Neural cell (in vitro differentiated cells): ENCODE measurements around the gene SLC8A1. TPM values are rescaled to one million over a fixed set of nuclear protein-coding genes. Genes with fewer than 3 reads are reported as not detected.

Experiments used
- H2AFZ ChIP-seq: fragments of 200-600, 300-800 bp; sonication (generic), shearing (Covaris generic); 2 replicates; pipeline ENCODE4 v1.6.0; 2014; ENCODE audit warnings: low read depth, mild to moderate bottlenecking, antibody characterized with exemption, low read length, moderate library complexity
- H3F3A ChIP-seq: fragments of 200-600 bp; shearing (Covaris generic); 2 replicates; pipeline ENCODE4 v1.6.1; 2016; ENCODE audit warnings: mild to moderate bottlenecking, moderate library complexity, mixed read lengths, antibody characterized with exemption, low read length; ENCODE audit not compliant: insufficient read depth, poor library complexity, severe bottlenecking
- H3K27ac ChIP-seq: fragments of 200-600, 300-800 bp; sonication (generic), shearing (Covaris generic); 2 replicates; pipeline ENCODE4 v1.5.1; 2014; ENCODE audit warnings: mild to moderate bottlenecking, low read length, moderate library complexity
- H3K27me3 ChIP-seq: fragments of 300-800, 200-600 bp; sonication (generic), shearing (Covaris generic); 2 replicates; pipeline ENCODE4 v1.6.0; 2014; ENCODE audit warnings: mild to moderate bottlenecking, low read depth, low read length, moderate library complexity; ENCODE audit not compliant: insufficient read depth
- H3K36me3 ChIP-seq: fragments of 300-800, 200-600 bp; sonication (generic), shearing (Covaris generic); 2 replicates; pipeline ENCODE4 v1.5.1; 2014; ENCODE audit warnings: mild to moderate bottlenecking, antibody characterized with exemption, low read length, moderate library complexity; ENCODE audit not compliant: insufficient read depth
- H3K4me2 ChIP-seq: fragments of 300-800, 200-600 bp; sonication (generic), shearing (Covaris generic); 2 replicates; pipeline ENCODE4 v1.6.0; 2014; ENCODE audit warnings: mild to moderate bottlenecking, low read length
- H3K4me3 ChIP-seq: fragments of 300-800, 200-600 bp; sonication (generic), shearing (Covaris generic); 2 replicates; pipeline ENCODE4 v1.5.1; 2014; ENCODE audit warnings: mild to moderate bottlenecking, low read length, moderate library complexity
- H3K79me2 ChIP-seq: fragments of 200-600 bp; shearing (Covaris generic); replicated peaks from 2 replicates; pipeline ENCODE4 v1.6.0; 2014; ENCODE audit warnings: mild to moderate bottlenecking, low read length, moderate library complexity; ENCODE audit not compliant: insufficient read depth
- H3K9ac ChIP-seq: fragments of 300-800, 200-600 bp; sonication (generic), shearing (Covaris generic); 2 replicates; pipeline ENCODE4 v1.6.1; 2016; ENCODE audit warnings: mild to moderate bottlenecking, low read length, mixed read lengths
- H3K9me2 ChIP-seq: fragments of 200-600 bp; shearing (Covaris generic); 2 replicates; pipeline ENCODE4 v1.6.1; 2016; ENCODE audit warnings: mild to moderate bottlenecking, low read length, mixed read lengths; ENCODE audit not compliant: insufficient read depth
- H3K9me3 ChIP-seq: fragments of 200-600, 300-800 bp; sonication (generic), shearing (Covaris generic); 2 replicates; pipeline ENCODE4 v1.6.1; 2016; ENCODE audit warnings: mild to moderate bottlenecking, mixed run types, low read length, moderate library complexity, mixed read lengths
- H4K20me1 ChIP-seq: fragments of 200-600 bp; shearing (Covaris generic); 2 replicates; pipeline ENCODE4 v1.6.1; 2016; ENCODE audit warnings: mild to moderate bottlenecking, mixed run types; ENCODE audit not compliant: insufficient read depth
- EP300 ChIP-seq: fragments of 450-650 bp; conservative IDR thresholded peaks from 2 replicates; pipeline ENCODE4 v1.6.1; 2014; ENCODE audit warnings: antibody characterized with exemption, mild to moderate bottlenecking, moderate library complexity; ENCODE audit not compliant: poor library complexity, severe bottlenecking
- EZH2 ChIP-seq: fragments of 200-600, 300-800 bp; shearing (Covaris generic), sonication (generic); IDR thresholded peaks from 2 replicates; pipeline ENCODE4 v1.6.1; 2014; ENCODE audit warnings: antibody characterized with exemption, low read length, borderline replicate concordance, mild to moderate bottlenecking; ENCODE audit not compliant: insufficient read depth, poor library complexity, severe bottlenecking
- MXI1 ChIP-seq: fragments of 450-650 bp; conservative IDR thresholded peaks from 2 replicates; pipeline ENCODE4 v1.6.1; 2014; ENCODE audit warnings: antibody characterized with exemption, mild to moderate bottlenecking; ENCODE audit not compliant: poor library complexity, severe bottlenecking
- POLR2AphosphoS5 ChIP-seq: IDR thresholded peaks from 2 replicates; pipeline ENCODE4 v1.6.1; 2012
- RAD21 ChIP-seq: fragments of 450-650 bp; conservative IDR thresholded peaks from 2 replicates; pipeline ENCODE4 v1.6.1; 2014; ENCODE audit warnings: antibody characterized with exemption, mild to moderate bottlenecking, moderate library complexity
- SMC3 ChIP-seq: fragments of 450-650 bp; conservative IDR thresholded peaks from 2 replicates; pipeline ENCODE4 v1.6.1; 2014; ENCODE audit warnings: antibody characterized with exemption, mild to moderate bottlenecking, moderate library complexity; ENCODE audit not compliant: poor library complexity
- TAF1 ChIP-seq: IDR thresholded peaks from 2 replicates; pipeline ENCODE4 v1.6.1; 2012; ENCODE audit warnings: low read depth
- polyA plus RNA-seq: library from polyadenylated mRNA; depleted of rRNA; stranded (reverse); fragments of >200 nt; gene quantifications from 2 replicates; pipeline ENCODE4 v1.2.3, GENCODE V29; 2014
- TF ChIP-seq, protein P1 (sequence below): IDR thresholded peaks from 2 replicates; pipeline ENCODE4 v1.6.1; 2012; ENCODE audit warnings: borderline replicate concordance
- TF ChIP-seq, protein P2 (sequence below): fragments of 450-650 bp; IDR thresholded peaks from 2 replicates; pipeline ENCODE4 v1.5.1; 2014; ENCODE audit warnings: antibody characterized with exemption, mild to moderate bottlenecking, moderate library complexity; ENCODE audit not compliant: poor library complexity, severe bottlenecking

SLC8A1 gene
- polyA plus RNA-seq, 1 donor from 2014 or later = 18.7 TPM

DNA sequence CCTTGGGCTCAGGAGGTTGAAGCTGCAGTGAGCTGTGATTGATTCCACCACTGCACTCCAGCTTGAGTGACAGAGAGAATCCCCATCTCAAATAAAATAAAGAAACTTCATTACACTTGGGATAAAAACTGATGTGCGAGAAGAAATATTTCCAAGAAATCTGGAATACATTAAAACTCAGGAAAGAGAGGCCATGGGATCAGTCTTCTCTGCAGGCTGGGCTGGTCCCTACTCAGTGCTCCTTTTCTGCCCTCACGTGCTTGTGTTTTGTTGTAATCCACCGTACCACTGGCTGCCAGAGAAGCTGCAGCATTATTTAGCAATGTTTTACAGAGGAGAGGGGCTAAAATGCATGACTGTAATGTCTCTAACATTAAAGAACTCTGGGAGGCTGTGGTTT is 282.0 kb downstream of the SLC8A1 start:
- H3F3A ChIP-seq = no peaks in the 10 kb centered on the region
- no peaks in the 10 kb centered on the region for H3K79me2 ChIP-seq
- H3K9me2 ChIP-seq = no peaks in the 10 kb centered on the region
- H3K4me2 ChIP-seq = no peak overlapping the region
- H2AFZ ChIP-seq = no peak overlapping the region
- no peak overlapping the region for H3K27ac ChIP-seq
- TF ChIP-seq, protein P1, sequence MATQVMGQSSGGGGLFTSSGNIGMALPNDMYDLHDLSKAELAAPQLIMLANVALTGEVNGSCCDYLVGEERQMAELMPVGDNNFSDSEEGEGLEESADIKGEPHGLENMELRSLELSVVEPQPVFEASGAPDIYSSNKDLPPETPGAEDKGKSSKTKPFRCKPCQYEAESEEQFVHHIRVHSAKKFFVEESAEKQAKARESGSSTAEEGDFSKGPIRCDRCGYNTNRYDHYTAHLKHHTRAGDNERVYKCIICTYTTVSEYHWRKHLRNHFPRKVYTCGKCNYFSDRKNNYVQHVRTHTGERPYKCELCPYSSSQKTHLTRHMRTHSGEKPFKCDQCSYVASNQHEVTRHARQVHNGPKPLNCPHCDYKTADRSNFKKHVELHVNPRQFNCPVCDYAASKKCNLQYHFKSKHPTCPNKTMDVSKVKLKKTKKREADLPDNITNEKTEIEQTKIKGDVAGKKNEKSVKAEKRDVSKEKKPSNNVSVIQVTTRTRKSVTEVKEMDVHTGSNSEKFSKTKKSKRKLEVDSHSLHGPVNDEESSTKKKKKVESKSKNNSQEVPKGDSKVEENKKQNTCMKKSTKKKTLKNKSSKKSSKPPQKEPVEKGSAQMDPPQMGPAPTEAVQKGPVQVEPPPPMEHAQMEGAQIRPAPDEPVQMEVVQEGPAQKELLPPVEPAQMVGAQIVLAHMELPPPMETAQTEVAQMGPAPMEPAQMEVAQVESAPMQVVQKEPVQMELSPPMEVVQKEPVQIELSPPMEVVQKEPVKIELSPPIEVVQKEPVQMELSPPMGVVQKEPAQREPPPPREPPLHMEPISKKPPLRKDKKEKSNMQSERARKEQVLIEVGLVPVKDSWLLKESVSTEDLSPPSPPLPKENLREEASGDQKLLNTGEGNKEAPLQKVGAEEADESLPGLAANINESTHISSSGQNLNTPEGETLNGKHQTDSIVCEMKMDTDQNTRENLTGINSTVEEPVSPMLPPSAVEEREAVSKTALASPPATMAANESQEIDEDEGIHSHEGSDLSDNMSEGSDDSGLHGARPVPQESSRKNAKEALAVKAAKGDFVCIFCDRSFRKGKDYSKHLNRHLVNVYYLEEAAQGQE = no peak
- TF ChIP-seq SMC3 = no peak
- no peak for TF ChIP-seq EZH2
- TF ChIP-seq RAD21 = no peak
- TF ChIP-seq, protein P2, sequence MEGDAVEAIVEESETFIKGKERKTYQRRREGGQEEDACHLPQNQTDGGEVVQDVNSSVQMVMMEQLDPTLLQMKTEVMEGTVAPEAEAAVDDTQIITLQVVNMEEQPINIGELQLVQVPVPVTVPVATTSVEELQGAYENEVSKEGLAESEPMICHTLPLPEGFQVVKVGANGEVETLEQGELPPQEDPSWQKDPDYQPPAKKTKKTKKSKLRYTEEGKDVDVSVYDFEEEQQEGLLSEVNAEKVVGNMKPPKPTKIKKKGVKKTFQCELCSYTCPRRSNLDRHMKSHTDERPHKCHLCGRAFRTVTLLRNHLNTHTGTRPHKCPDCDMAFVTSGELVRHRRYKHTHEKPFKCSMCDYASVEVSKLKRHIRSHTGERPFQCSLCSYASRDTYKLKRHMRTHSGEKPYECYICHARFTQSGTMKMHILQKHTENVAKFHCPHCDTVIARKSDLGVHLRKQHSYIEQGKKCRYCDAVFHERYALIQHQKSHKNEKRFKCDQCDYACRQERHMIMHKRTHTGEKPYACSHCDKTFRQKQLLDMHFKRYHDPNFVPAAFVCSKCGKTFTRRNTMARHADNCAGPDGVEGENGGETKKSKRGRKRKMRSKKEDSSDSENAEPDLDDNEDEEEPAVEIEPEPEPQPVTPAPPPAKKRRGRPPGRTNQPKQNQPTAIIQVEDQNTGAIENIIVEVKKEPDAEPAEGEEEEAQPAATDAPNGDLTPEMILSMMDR = no peak
- no peak for TF ChIP-seq MXI1
- no peak for TF ChIP-seq TAF1
- TF ChIP-seq EP300 = no peak
- TF ChIP-seq POLR2AphosphoS5 = no peak
- no peaks in the 10 kb centered on the region for H3K9me3 ChIP-seq
- H3K27me3 ChIP-seq = no peaks in the 10 kb centered on the region
- H3K36me3 ChIP-seq = no peaks in the 10 kb centered on the region
- H3K4me3 ChIP-seq = no peak overlapping the region
- no peaks in the 10 kb centered on the region for H4K20me1 ChIP-seq
- no peak overlapping the region for H3K9ac ChIP-seq

DNA sequence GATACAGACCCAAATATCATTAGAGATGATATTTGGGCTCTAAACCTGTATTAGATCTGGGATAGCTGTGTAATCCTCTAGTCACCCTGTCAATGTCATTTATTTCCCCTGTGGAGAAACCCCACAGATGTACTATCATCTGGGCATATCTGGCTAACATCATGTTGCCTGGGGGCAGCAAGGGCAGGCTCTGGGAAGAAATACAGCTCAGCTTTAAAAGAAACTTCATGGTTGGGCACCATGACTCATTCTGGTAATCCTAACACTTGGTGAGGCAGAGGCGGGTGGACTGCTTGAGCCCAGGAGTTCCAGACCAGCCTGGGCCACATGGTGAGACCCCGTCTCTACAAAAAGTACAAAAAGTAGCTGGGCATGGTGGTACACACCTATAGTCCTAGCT is 282.5 kb downstream of the SLC8A1 start:
- Histone ChIP-seq H3K9me2 (no peaks in the 10 kb centered on the region), H2AFZ (no peak overlapping the region), H3F3A (no peaks in the 10 kb centered on the region), H3K79me2 (no peaks in the 10 kb centered on the region), H3K4me3 (no peak overlapping the region), H3K9me3 (no peaks in the 10 kb centered on the region), H3K27ac (no peak overlapping the region), H3K9ac (no peak overlapping the region), H4K20me1 (no peaks in the 10 kb centered on the region), H3K36me3 (no peaks in the 10 kb centered on the region), H3K27me3 (no peaks in the 10 kb centered on the region), H3K4me2 (no peak overlapping the region)
- no peak for TF ChIP-seq SMC3
- no peak for TF ChIP-seq EP300
- TF ChIP-seq POLR2AphosphoS5 = no peak
- TF ChIP-seq, protein P1 = no peak
- TF ChIP-seq EZH2 = no peak
- TF ChIP-seq, protein P2 = no peak
